ENCODE data around the gene TCF7L1.

GRCh38 chr2:85087541-85087940 is 45.7 kb upstream of the TCF7L1 start:
- TF ChIP-seq POLR2A (IDR thresholded peaks at IDR 0.05) (no peak), CTCF (IDR thresholded peaks at IDR 0.05) (no peak)
